Measurements from ENCODE around the gene STX2.
"Not testable (repeated sequence)": the region's sequence is repeated elsewhere in the genome, so short reads cannot be mapped to it uniquely, and the experiment has no call there.

Gene STX2

DNA sequence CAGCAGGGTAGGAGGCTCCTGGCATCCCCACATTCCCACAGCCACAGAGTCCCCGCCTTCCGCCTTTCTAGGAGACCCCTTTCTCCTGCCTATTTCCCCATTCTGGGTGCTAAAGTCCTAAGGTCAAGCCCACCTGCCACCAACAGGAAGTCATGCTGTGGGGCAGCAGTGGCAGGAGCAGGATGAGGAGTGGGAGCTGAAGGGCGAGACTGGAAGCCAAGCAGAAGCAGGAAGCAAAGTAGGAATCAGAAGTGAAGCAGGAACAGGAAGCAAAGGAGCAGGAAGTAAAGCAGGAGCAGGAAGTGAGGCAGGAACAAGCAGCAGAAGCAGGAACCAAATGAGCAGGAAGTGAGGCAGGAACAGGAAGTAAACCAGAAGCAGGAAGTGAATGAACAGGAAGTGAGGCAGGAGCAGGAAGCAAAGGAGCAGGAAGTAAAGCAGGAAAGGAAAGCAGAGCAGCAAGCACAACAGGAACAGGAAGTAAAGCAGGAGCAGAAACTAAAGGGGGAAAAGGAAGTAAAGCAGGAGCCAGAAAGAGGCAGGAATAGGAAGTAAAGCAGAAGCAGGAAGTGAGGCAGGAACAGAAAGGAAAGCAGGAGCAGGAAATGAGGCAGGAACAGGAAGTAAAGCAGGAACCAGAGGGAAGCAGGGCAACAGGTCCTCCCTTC, 84.7 kb downstream of the STX2 start:
- no peak for DNase-seq (ENCODE audit: extremely low spot score)
- ChIA-PET CTCF (no interaction called here), POLR2A (no interaction called here)
- TF ChIP-seq ELF4 (IDR thresholded peaks at IDR 0.05): 0 out of 2 replicates have a peak, but pooled peaks have one; percentile 11
- no peak for TF ChIP-seq CTBP1 (IDR thresholded peaks at IDR 0.05; ENCODE audit: borderline replicate concordance)

DNA sequence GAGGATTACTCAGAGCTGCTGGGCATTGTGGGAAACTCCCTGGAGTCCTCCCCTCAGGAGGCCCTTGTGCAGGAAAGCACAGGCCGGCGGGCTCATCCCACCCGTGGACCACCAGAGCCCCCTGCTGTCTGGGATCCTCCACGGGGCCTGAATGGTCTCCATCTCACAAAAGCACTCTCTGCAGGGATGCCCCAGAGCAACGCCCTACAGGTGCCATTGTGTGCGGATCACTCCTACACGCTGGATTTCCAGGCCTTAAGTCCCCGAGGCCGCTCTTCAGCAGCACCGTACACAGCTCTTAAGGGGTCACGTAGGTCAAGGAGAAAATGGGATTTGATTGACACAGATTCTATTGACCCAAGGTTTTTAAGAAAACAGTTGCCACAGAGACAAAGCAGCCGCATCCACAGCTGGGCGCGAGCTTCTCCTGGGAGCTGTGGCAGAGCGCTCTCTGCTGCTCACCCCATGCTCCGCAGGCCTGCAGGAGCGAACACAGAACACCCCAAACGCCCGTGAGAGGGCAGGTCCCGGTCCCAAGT, 86.3 kb downstream of the STX2 start:
- POLR2A ChIA-PET: no interaction called here
- CTCF ChIA-PET: interaction anchor here (0.7 kb wide), 1 partner anchor 175 kb away, joined by 4 read pairs; no protein-coding TSS in a partner anchor

DNA sequence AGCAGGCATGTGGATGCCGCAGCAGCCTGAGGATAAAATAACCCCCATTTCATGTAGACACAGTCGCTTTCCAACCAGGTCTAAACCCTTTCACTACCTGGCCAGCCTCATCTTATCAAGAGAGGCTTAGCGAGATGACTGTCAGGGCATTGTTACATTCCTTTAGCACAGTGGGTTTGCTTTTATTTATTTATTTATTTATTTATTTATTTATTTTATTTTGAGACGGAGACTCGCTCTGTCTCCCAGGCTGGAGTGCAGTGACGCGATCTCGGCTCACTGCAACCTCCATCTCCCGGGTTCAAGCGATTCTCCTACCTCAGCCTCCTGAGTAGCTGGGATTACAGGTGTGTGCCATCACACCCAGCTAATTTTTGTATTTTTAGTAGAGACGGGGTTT, 87.0 kb downstream of the STX2 start:
- POLR2A ChIA-PET; DNase-seq (ENCODE audit: extremely low spot score); CTCF ChIA-PET: not testable (repeated sequence)

More for the DNA sequence above, 86.3 kb downstream of the STX2 start:
- DNase-seq (ENCODE audit: extremely low spot score): no peak
- TF ChIP-seq CTBP1 (IDR thresholded peaks at IDR 0.05; ENCODE audit: borderline replicate concordance): no peak
- TF ChIP-seq BHLHE40 (IDR thresholded peaks at IDR 0.05; ENCODE audit: borderline replicate concordance): no peak
- no peak for TF ChIP-seq FOXM1 (IDR thresholded peaks at IDR 0.05; ENCODE audit: borderline replicate concordance)
- no peak for TF ChIP-seq ZNF384 (IDR thresholded peaks at IDR 0.05)
- no peak for TF ChIP-seq FOXK2 (IDR thresholded peaks at IDR 0.05)
- no peak for TF ChIP-seq FOXA1 (IDR thresholded peaks at IDR 0.05)

DNA sequence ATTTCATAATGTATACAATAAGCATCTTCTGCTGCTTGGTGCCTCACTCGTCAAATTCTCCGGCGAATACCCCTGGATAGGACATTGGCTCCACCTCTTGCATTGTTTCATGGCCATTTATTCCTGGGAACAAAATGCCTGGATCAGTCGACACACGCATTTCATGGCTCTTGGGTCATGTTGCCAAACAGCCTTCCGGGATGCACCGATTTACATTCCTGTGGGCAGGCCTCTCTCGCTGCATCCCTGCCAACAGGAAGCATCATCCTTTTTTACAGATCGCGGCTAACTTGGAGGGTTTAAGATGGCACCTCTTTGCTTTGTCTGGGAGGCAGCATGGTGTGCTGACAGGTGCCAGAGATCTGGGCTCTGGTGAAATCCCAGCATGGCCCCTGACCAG, 90.3 kb downstream of the STX2 start:
- ChIA-PET CTCF (interaction anchor here (0.7 to 0.8 kb wide), 2 partner anchors 40 to 120 kb away, joined by 3 read pairs; no protein-coding TSS in a partner anchor), POLR2A (no interaction called here)

DNA sequence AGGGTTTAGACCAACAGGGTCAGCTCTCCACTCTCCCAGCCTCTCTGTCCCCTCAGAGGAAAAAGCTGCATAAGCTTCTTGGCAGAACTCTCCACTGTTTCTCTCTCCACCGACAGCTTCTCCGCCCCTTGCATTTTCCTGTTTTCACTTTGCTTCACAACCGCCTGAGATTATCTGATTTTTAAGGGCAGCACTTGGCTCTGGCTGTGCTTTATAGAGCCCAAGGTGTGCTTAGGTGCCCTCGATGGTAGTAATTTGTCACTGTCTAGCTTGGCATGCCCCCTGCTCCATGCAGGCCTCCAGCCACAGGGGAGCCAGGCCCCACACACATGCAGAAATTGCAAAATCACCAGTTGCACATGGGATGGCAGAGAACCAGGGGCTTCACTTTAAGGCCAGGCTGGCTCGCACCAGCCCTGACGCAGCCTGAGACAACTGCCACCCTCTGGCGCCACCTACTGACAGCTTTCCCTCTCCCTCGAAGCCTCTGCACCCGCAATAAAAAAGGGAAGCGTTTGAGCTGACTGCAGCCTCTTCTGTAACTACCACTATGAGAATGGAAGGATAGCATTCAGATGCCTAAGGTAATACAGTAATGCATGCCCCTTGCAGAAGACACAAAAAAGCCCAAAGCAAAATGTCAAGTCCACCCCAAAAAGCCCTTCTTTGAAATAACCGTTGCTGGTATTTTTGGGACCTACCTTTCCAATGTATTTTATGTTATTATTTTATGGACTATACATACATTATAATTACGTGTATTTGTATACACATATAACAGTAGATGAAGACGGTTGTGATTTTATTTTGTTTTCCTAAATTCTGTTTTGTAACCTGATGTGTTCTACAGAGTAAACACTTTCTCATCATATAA, 90.9 kb downstream of the STX2 start:
- peak; percentile 82 for DNase-seq (ENCODE audit: extremely low spot score)
- CTCF ChIA-PET: interaction anchor here (0.6 to 0.8 kb wide), 4 partner anchors 39 to 537 kb away, joined by 3 read pairs; no protein-coding TSS in a partner anchor

More for the DNA sequence above, 90.3 kb downstream of the STX2 start:
- DNase-seq (ENCODE audit: extremely low spot score): no peak
- TF ChIP-seq LEF1 (IDR thresholded peaks at IDR 0.05; ENCODE audit: borderline replicate concordance) (no peak), TARDBP (IDR thresholded peaks at IDR 0.05) (no peak), HDGF (IDR thresholded peaks at IDR 0.05; ENCODE audit: borderline replicate concordance) (no peak), ZNF384 (IDR thresholded peaks at IDR 0.05) (no peak), CTBP1 (IDR thresholded peaks at IDR 0.05; ENCODE audit: borderline replicate concordance) (no peak), FOXM1 (IDR thresholded peaks at IDR 0.05; ENCODE audit: borderline replicate concordance) (no peak), SP1 (IDR thresholded peaks at IDR 0.05) (no peak), NFRKB (IDR thresholded peaks at IDR 0.05) (no peak), SUZ12 (IDR thresholded peaks at IDR 0.05) (no peak), ARNT (IDR thresholded peaks at IDR 0.05) (no peak)
- TF ChIP-seq, protein P1, sequence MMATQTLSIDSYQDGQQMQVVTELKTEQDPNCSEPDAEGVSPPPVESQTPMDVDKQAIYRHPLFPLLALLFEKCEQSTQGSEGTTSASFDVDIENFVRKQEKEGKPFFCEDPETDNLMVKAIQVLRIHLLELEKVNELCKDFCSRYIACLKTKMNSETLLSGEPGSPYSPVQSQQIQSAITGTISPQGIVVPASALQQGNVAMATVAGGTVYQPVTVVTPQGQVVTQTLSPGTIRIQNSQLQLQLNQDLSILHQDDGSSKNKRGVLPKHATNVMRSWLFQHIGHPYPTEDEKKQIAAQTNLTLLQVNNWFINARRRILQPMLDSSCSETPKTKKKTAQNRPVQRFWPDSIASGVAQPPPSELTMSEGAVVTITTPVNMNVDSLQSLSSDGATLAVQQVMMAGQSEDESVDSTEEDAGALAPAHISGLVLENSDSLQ (IDR thresholded peaks at IDR 0.05): no peak

DNA sequence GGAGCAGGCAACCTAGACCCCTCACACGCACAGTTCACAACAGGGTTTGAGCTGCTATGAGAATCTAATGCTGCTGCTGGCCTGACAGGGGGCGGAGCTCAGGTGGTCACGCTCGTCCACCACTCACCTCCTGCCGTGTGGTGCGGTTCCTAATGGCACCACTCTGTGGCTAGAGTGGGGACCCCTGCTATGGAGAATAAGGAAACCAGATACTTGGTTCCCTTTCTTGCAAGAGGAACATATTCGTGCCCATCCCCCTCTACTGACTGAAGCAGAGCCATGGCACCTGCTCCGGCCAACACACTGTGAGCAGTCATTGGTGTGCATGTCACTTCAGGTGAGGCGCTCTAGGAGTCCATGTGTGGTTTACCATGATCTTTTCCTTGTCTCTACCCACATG, 92.5 kb downstream of the STX2 start:
- TF ChIP-seq HDGF (IDR thresholded peaks at IDR 0.05; ENCODE audit: borderline replicate concordance) (no peak), TARDBP (IDR thresholded peaks at IDR 0.05) (no peak), L3MBTL2 (conservative IDR thresholded peaks at IDR 0.05) (no peak), NFRKB (IDR thresholded peaks at IDR 0.05) (no peak), ZNF384 (IDR thresholded peaks at IDR 0.05) (no peak), FOXM1 (IDR thresholded peaks at IDR 0.05; ENCODE audit: borderline replicate concordance) (no peak), SUZ12 (IDR thresholded peaks at IDR 0.05) (no peak), ELF4 (IDR thresholded peaks at IDR 0.05) (no peak), SP1 (IDR thresholded peaks at IDR 0.05) (no peak), LEF1 (IDR thresholded peaks at IDR 0.05; ENCODE audit: borderline replicate concordance) (no peak), BHLHE40 (IDR thresholded peaks at IDR 0.05; ENCODE audit: borderline replicate concordance) (no peak), FOXA1 (IDR thresholded peaks at IDR 0.05) (no peak), FOXK2 (IDR thresholded peaks at IDR 0.05) (no peak), CTBP1 (IDR thresholded peaks at IDR 0.05; ENCODE audit: borderline replicate concordance) (no peak)
- TF ChIP-seq, protein P1 (IDR thresholded peaks at IDR 0.05): no peak
- no peak for DNase-seq (ENCODE audit: extremely low spot score)
- ChIA-PET POLR2A (no interaction called here), CTCF (no interaction called here)

More for the DNA sequence above, 90.9 kb downstream of the STX2 start:
- TF ChIP-seq TARDBP (IDR thresholded peaks at IDR 0.05): no peak
- TF ChIP-seq, protein P1 (IDR thresholded peaks at IDR 0.05): no peak
- TF ChIP-seq FOXK2 (IDR thresholded peaks at IDR 0.05): no peak
- TF ChIP-seq FOXA1 (IDR thresholded peaks at IDR 0.05): no peak
- TF ChIP-seq L3MBTL2 (conservative IDR thresholded peaks at IDR 0.05): no peak
- no peak for TF ChIP-seq CTBP1 (IDR thresholded peaks at IDR 0.05; ENCODE audit: borderline replicate concordance)
- TF ChIP-seq NFRKB (IDR thresholded peaks at IDR 0.05): no peak
- no peak for TF ChIP-seq SUZ12 (IDR thresholded peaks at IDR 0.05)
- TF ChIP-seq SP1 (IDR thresholded peaks at IDR 0.05): no peak
- TF ChIP-seq ELF4 (IDR thresholded peaks at IDR 0.05): no peak
- POLR2A ChIA-PET: no interaction called here
